ENCODE data around the gene GGA2. TPM values are rescaled to one million over a fixed set of nuclear protein-coding genes. Genes with fewer than 3 reads are reported as not detected.
"Not testable (repeated sequence)": the region's sequence is repeated elsewhere in the genome, so short reads cannot be mapped to it uniquely, and the experiment has no call there.

Gene GGA2
- total RNA-seq, 6 experiments from 2014 or later, result 28.1 to 38.0 (median 35.7) TPM

- no peak for TF ChIP-seq CTCF (IDR thresholded peaks at IDR 0.05)
- no peaks in the 10 kb centered on the region; the same call in none of the 2 replicates for H3K27me3 Mint-ChIP-seq (ENCODE audit: insufficient read depth)
- peaks cover 43% of the 10 kb centered on the region for H3K36me3 Mint-ChIP-seq (ENCODE audit: low read depth)
- H3K27ac Mint-ChIP-seq, result no peak overlapping the region
- no peaks in the 10 kb centered on the region for H3K9me3 Mint-ChIP-seq
- H3K4me1 Mint-ChIP-seq (ENCODE audit: low read depth), result peaks cover 24% of the 10 kb centered on the region
- DNase-seq, result no peak
- H3K4me3 Mint-ChIP-seq, result no peak overlapping the region
Measured at GRCh38 chr16:23465179-23465578, 45.1 kb downstream of the GGA2 start.

- no peak for DNase-seq
- Mint-ChIP-seq H3K36me3 (ENCODE audit: low read depth) (peaks cover 43% of the 10 kb centered on the region), H3K4me3 (no peak overlapping the region), H3K4me1 (ENCODE audit: low read depth) (peaks cover 16% of the 10 kb centered on the region), H3K9me3 (no peaks in the 10 kb centered on the region), H3K27me3 (ENCODE audit: insufficient read depth) (no peaks in the 10 kb centered on the region; the same call in 1 of the 2 replicates), H3K27ac (no peak overlapping the region; the same call in 1 of the 2 replicates)
- no peak for TF ChIP-seq CTCF (IDR thresholded peaks at IDR 0.05)
Measured at GRCh38 chr16:23464196-23464595, 46.1 kb downstream of the GGA2 start.

GRCh38 chr16:23462994-23463393 lies 47.3 kb downstream of the GGA2 start:
- H3K36me3 Mint-ChIP-seq (ENCODE audit: low read depth), result peaks cover 35% of the 10 kb centered on the region
- peak; percentile 8 for DNase-seq
- not testable (repeated sequence) for H3K4me3 Mint-ChIP-seq; H3K9me3 Mint-ChIP-seq; H3K27me3 Mint-ChIP-seq (ENCODE audit: insufficient read depth)
- peaks cover 16% of the 10 kb centered on the region for H3K4me1 Mint-ChIP-seq (ENCODE audit: low read depth)
- H3K27ac Mint-ChIP-seq, result peak overlapping the region; percentile 26; the same call in 1 of the 2 replicates

- Mint-ChIP-seq H3K9me3 (no peaks in the 10 kb centered on the region), H3K27ac (peak overlapping the region; percentile 84), H3K36me3 (ENCODE audit: low read depth) (peaks cover 9% of the 10 kb centered on the region), H3K4me3 (peak overlapping the region; percentile 94), H3K4me1 (ENCODE audit: low read depth) (peaks cover 32% of the 10 kb centered on the region), H3K27me3 (ENCODE audit: insufficient read depth) (no peaks in the 10 kb centered on the region; the same call in 1 of the 2 replicates)
- TF ChIP-seq CTCF (IDR thresholded peaks at IDR 0.05), result no peak
- DNase-seq, result no peak
Measured at GRCh38 chr16:23453338-23454052, 56.8 kb downstream of the GGA2 start.

GRCh38 chr16:23452572-23453337 lies 57.5 kb downstream of the GGA2 start, which contains the start of gene COG7:
COG7 (minus strand) TSS chr16:23453189; CDS start chr16:23452994, 195 bp downstream.
- Mint-ChIP-seq H3K4me1 (ENCODE audit: low read depth) (peaks cover 37% of the 10 kb centered on the region), H3K4me3 (peak within 1 kb of the TSS; percentile 94), H3K9me3 (no peaks in the 10 kb centered on the region), H3K36me3 (ENCODE audit: low read depth) (peaks cover 9% of the 10 kb centered on the region), H3K27ac (peak within 1 kb of the TSS; percentile 84), H3K27me3 (ENCODE audit: insufficient read depth) (no peaks in the 10 kb centered on the region; the same call in 1 of the 2 replicates)
- TF ChIP-seq CTCF (IDR thresholded peaks at IDR 0.05), result no peak
- peak; percentile 89 for DNase-seq

- peaks cover 9% of the 10 kb centered on the region for H3K36me3 Mint-ChIP-seq (ENCODE audit: low read depth)
- TF ChIP-seq CTCF (IDR thresholded peaks at IDR 0.05), result no peak
- H3K4me3 Mint-ChIP-seq, result peak overlapping the region; percentile 94
- no peak for DNase-seq
- H3K27me3 Mint-ChIP-seq (ENCODE audit: insufficient read depth), result no peaks in the 10 kb centered on the region; the same call in 1 of the 2 replicates
- H3K9me3 Mint-ChIP-seq, result no peaks in the 10 kb centered on the region
- peaks cover 37% of the 10 kb centered on the region for H3K4me1 Mint-ChIP-seq (ENCODE audit: low read depth)
- peak overlapping the region; percentile 84 for H3K27ac Mint-ChIP-seq
Measured at GRCh38 chr16:23452221-23452571, 58.1 kb downstream of the GGA2 start.

All from HFFc6 (cell line).